HL-60 (cell line): Measurements from ENCODE around the gene SEC16B.

Source experiments
- CTCF ChIP-seq: IDR thresholded peaks from one replicate; pipeline ENCODE4 v1.5.1; 2011; ENCODE audit warnings: low read length, control low read depth, inconsistent platforms; ENCODE audit not compliant: insufficient read depth
- GABPA ChIP-seq: IDR thresholded peaks from 2 replicates; pipeline ENCODE4 v1.6.1; 2012; ENCODE audit warnings: low read depth
- POLR2AphosphoS5 ChIP-seq: IDR thresholded peaks from 2 replicates; pipeline ENCODE4 v1.6.1; 2012; ENCODE audit warnings: low read depth
- REST ChIP-seq: IDR thresholded peaks from 2 replicates; pipeline ENCODE4 v1.6.1; 2012; ENCODE audit warnings: low read depth; ENCODE audit not compliant: insufficient replicate concordance

GRCh38 chr1:177905686-177906085 lies 64.2 kb downstream of the SEC16B start:
- TF ChIP-seq CTCF (no peak), REST (no peak), POLR2AphosphoS5 (no peak), GABPA (no peak)
